IPS DF 4.7 (cell line): ENCODE data around the gene HDAC9.
"Not testable (repeated sequence)": the region's sequence is repeated elsewhere in the genome, so short reads cannot be mapped to it uniquely, and the experiment has no call there.

ENCODE experiments used
- DNase-seq: peaks from one replicate; pipeline ENCODE4 v3.0.0-alpha.2; 2013; ENCODE audit warnings: low spot score; ENCODE audit errors: extremely low read depth

HDAC9 gene

GRCh38 chr7:19011212-19011611 is 515.7 kb downstream of the HDAC9 start:
- DNase-seq, result no peak

- DNase-seq, result no peak
These were observed 519.5 kb downstream of the HDAC9 start for GRCh38 chr7:19015098-19015497.

- DNase-seq, result no peak
These were observed 520.6 kb downstream of the HDAC9 start for GRCh38 chr7:19016140-19016539.

- DNase-seq, result no peak
These were observed 521.8 kb downstream of the HDAC9 start for GRCh38 chr7:19017374-19017773.

- DNase-seq, result no peak
These were observed 524.5 kb downstream of the HDAC9 start for GRCh38 chr7:19020062-19020461.

GRCh38 chr7:19020711-19021110 is 525.2 kb downstream of the HDAC9 start:
- DNase-seq, result no peak

GRCh38 chr7:19023477-19023876 is 527.9 kb downstream of the HDAC9 start:
- DNase-seq, result no peak

GRCh38 chr7:19024261-19024660 is 528.7 kb downstream of the HDAC9 start:
- no peak for DNase-seq

GRCh38 chr7:19026888-19027287 is 531.3 kb downstream of the HDAC9 start:
- DNase-seq, result no peak

GRCh38 chr7:19030281-19030680 is 534.7 kb downstream of the HDAC9 start:
- DNase-seq, result no peak

GRCh38 chr7:19032942-19033341 is 537.4 kb downstream of the HDAC9 start:
- DNase-seq, result not testable (repeated sequence)

- no peak for DNase-seq
These were observed 556.3 kb downstream of the HDAC9 start for GRCh38 chr7:19051767-19052375.
